Activated CD4-positive, alpha-beta T cell treated with anti-CD3 and anti-CD28 coated beads, Interleukin-10, Interleukin-2, amounts not matched to agents 100 ng/mL and 50 ng/mL, durations not matched to agents 16 hours and 8 hours (primary cell): ENCODE data around the gene ST8SIA1.

Source experiments
- DNase-seq: peaks from one replicate; pipeline ENCODE4 v3.0.0-alpha.2; 2020

The ST8SIA1 gene

DNA sequence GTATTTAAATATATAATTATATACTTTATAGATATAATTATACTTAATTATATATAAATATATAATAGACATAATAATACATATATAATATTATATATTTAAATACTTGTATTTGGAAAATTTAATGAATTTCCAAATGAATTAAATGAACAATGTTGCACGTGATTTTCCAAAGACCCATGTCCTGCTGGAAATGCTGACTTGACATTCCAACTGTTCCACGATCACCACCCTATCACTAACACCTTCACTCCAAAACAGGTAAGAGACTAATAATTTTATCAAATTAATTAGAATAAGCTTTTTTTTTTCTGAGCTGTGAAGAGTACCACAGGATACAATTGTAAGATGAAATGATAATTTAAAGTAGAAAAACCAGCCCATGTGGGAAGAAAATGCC is 103.4 kb downstream of the ST8SIA1 start:
- DNase-seq: no peak

DNA sequence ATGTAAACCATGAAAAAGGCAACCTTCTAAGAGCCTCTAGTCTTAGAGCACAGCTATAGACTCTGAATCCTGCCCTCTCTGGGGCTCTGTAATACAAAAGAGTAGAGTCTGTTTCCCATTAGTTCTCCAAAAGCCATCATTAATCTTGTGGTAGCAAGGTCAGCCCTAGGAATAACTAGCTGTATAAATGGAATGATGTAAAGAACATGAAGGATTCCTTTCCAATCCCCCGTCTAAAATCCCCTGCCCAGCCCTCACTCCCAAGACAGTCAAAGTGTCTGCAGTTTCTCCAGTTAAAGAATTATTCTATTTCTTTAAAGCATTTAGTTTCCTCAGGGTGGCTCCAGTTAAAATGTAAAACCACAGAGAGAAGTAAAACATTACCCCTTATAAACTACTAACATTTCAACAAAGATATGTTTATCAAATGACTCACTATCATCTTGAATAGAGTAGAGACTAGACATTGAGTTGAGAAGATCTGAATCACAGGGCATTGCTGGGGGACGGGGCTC is 104.2 kb downstream of the ST8SIA1 start:
- no peak for DNase-seq

DNA sequence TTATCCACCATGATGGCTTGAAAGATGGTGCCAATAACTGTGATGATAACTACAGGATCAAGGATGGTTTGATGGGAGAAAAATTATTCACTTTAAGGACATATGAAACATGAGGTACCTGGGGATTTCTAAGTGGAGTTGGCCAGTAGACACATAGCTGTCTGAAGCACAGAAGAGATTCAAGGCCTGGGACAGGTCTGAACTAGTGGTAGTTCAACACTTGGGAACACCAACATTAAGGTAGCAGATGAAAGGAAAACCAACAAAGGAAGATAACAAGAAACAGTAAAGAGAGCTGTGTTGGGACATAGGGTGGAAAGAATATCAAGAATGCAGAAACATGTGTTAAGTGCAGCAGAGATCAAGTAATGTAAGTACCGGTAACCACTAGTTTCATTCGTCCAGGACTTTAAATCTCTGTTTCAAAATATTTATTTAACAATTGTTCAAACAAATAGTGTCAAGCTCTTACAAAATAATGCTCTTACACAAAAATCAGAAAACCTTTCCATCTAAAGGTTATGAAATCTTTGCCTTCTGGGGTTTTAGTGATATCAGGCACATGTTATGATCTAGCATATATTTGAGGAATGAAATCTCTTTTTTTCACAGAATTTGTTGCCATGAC is 104.7 kb downstream of the ST8SIA1 start:
- no peak for DNase-seq

DNA sequence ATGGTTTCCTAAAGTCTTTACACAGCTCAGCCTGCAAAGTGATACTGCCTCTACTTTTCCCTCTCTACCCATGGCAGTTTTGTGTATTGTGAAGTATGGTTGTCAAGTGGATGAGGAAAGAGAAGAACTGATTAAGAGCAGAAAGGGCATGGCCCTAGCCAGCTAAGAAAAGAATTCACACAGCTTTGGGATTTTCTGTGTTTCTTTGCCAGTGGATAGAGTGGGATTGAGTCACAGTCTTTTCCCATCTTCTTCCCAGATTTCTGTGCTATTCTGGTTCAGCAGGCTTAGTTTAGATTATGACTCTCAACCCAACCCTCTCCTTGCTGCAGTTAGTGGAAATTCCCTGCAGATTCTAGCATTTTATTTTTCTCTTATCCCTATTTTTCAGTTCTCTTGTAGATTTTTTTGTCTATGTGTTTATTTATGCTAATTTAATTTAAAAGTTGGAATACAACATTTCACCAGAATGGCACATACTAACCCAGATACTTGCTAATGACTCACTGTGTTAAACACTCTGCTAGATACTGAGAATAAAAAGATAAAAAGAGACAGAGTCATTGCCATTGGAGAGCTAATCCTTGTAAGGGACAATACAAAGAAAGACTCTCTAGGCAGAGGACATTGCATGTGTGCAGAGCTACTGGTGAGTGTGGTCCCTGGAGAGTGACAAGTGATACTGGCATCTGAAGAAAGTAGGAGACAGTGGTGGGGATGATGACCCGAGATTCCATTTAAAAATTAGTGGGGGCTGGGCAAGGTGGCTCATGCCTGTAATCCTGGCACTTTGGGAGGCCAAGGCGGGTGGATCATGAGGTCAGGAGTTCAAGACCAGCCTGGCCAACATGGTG is 106.3 kb downstream of the ST8SIA1 start:
- no peak for DNase-seq

DNA sequence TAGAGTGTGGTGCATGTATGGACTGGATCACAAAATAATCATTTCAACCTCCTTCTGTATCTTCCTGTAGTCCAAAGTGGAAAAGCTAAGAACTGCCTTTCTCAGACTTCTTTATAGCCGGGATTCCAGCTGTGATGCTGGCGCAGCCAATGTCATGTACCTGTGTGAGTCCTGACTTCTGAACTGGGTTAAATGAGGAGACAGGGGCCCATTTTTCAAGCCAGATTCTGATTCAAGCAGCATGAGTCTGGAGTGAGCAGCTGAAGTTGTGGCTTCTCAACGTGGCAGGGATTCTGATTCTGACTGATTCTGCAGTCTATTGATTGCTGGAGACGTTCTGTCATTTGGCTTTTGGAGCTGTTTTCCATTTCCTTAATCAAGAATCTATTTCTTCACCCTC is 111.2 kb downstream of the ST8SIA1 start:
- DNase-seq: no peak

DNA sequence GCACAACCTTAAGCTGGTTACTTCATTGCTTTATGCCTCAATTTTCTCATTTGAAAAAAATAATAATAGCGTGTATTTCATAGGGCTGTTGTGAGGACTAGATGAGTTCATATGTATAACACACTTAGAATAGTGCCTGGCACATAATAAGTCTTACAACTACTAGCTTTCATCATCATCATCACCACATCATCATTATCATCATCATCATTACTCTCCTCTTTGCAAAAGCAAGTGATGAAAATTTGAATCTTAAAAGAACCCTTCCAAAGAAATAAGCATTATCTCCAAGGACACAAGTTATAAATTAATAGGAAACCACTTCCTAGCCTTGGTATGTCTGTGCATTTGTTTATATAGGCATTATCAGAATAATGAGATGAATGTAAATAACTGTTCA is 117.0 kb downstream of the ST8SIA1 start:
- DNase-seq: no peak

DNA sequence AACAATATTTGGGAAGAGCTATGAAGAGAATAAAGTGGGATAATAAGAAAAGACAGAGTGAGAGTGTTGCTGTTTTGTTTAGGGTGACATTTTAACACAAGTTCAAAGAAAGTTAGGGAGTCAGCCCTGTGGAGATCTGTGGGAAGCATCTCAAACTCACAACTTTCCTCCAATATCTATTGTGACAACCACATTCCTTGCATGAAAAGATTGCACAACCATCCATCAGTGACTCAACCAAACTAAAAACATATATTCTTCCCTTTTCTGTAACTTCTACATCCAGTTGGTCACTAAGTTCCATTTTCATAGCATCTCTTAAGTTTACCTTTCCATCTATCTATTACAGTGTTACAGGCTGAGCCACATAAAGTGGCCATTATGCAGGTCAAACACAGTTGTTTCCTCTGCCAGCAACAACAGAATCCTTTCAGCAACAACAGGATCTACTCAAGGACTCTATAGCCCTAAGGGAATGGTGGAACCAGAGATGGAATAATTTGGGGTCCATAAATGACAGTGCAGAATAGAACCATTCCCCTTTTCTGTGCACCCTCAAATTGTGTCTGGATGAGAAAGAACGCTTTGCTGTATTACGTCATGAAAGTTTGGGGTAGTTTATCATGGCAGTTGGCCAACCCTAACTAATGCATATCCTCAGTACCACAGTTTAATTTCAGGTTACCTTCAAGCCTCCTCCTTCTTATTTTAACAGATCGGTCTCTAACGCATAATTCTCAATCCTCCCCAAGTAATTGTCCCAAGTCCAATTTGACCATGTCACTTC is 118.8 kb downstream of the ST8SIA1 start:
- no peak for DNase-seq

DNA sequence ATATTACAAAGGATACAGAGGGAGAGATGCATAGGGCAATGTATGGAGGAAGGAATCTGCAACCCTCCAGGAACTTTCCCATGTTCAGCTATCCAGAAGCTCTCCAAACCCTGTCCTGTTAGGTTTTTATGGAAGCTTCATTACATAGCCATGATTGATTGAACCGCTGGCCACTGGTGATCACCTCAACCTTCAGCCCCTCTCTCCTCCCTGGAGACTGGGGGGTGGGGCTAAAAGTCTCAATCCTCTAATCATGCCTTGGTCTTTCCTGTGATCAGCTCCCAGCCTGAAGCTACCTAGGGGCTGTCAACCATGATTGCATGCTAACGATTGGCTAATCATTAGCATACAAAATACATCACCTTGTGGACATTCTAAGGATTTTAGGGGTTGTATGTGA is 123.4 kb downstream of the ST8SIA1 start:
- DNase-seq: no peak

DNA sequence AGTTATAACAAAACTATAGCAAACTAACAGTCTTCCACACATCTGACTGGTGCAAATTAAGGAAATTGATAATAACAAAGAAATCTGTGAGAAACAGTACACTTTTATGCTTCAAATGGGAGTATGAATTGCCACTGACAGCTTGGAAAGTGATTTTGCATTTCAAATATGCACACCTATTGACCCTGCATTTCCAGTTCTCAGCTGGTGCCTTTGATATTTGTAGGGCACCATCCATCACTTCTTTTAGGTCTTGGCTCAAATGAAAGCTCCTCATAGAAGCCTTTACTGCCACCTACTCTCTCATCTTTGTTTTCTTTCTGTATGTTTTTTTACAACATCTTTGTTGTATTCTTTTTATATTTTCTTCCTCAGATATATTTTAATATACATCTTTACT is 125.1 kb downstream of the ST8SIA1 start:
- no peak for DNase-seq

DNA sequence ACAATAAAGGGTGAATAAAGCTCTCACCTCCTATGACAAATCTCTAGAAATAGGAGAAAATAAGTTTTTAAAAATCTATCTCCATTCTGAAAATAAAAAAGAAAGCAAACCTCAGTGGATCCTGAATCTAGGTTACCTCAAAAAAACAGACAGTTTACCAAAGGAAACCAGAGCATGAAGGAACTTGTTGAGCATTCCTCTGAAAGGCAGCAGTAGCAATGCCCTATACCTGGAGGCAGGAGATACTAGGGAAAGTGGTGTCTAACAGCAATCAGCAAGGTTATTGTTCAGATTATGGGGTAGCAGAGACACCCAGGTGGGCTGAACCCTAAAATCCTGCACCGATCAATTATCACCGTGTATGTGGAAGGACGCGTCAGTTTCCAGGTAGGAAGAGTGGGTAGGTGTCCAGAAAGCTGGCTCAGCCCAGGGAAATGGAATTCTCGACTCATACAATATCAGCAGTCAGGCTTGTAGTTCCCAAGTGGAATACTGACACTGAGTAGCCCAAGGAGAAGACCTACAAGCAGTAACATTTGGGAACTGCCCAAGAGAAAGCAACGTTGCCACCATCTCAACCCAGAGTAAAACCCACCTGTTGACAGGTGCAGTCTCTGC is 128.3 kb downstream of the ST8SIA1 start:
- DNase-seq: no peak

DNA sequence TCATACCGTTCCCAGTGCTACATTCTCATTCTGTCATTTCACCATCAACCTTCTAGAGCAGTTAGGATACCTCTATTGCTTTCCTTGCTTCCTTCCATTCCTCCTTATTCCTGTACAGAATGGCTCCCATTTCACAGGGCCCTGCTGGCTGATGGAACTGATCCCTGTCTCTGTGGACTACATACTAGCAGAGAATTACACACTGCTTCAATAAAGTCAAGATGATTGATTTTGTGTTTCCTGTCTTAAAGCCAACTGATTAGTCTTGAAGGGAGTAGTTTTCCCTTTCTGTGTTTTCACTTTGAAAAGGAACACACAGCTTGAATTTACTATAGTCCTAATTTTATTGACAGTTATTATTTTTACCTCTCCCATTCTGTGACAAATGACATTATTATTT is 130.1 kb downstream of the ST8SIA1 start:
- DNase-seq: no peak

DNA sequence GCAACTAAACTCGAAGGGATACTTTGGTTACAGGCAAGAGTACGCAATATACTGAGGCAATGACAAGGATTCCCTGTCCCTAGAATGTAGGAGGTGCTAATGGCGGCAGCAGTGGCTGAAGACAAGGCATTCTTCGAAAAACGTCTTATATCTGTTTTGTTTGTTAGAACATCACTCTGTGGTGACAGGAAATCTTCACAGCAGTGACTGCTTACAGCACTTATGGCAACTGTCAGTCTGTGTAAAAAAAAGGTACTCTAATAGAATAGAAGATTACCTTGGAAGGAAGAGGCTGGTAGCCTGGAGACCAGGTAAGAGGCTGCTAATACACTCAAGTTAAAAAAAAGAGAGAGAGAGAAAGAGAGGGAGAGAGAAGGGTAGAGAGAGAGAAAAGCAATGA is 131.7 kb downstream of the ST8SIA1 start:
- no peak for DNase-seq

DNA sequence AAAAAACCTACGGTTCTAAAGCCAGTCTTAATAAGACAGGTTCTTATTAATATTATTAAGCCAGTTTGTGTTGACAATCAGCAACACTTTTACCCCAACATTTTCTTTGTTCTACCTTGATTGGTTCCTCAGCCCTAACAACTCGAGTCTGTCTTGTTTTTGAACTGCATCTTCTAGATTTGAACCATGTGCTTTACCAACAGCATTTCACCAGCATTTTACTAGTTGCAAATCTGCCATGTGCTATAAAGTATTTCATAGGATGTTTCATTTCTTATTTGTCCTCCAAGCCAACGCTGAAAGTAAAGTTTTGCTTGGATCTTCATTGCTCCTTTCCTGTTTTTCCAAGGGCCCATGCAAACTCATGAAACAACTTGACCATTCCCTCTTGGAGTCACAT is 133.4 kb downstream of the ST8SIA1 start:
- no peak for DNase-seq

DNA sequence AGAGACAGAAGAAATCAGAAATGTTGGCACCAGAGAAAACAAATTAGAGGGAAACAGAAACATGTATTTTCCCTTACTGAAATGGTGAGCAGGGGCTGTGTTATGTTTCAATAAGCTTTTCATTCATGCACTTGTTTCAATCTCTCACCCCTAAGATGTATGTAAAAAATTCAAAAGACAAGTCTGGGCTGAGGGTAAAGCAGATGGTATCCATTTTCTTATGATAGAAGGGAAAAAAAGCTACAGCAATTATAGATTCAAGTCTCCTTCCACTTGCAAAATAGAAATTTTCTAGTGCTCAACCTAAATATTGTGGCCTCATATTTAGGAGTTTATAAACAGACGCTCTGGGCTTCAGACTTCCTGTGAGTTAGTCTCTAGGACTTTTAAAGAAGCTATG is 138.3 kb downstream of the ST8SIA1 start:
- no peak for DNase-seq

DNA sequence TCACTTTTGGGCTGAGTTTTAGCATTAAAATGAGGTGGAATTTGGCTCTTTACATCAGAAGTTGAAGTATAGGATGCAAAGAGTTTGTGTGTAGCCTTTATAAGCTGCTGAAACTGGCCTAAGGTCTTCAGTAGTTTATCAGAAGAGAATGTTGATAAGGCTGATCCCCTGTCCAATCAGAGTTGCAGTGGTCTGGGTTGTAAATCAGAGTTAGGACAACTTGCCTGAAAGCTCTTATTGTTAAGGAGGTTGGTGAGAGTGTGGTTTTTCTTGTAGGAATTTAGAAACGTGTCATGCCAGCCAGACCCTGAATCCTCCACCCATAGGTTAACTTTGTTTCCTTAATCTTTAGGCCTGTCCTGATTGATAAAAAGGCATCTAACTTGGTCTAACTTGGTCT is 143.5 kb downstream of the ST8SIA1 start:
- DNase-seq: no peak

DNA sequence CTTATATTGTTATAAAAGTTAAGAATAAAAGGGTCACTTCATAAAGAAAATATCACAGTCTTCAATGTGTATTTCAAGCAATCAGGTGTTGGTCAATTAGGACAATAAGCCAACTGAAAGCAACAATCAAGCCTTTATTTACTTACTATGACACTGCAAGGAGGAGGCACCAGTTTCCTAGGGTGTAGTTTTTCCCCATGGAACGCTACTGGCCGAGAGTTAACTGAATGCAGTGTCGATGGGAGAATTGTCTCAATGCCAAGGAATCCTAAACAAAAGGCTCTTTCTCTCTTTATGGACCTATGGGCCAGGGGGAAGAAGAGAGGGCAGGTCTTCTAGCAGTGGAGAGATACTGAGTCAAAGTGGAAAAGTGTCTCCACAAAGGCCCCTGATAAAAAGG is 146.1 kb downstream of the ST8SIA1 start:
- no peak for DNase-seq

DNA sequence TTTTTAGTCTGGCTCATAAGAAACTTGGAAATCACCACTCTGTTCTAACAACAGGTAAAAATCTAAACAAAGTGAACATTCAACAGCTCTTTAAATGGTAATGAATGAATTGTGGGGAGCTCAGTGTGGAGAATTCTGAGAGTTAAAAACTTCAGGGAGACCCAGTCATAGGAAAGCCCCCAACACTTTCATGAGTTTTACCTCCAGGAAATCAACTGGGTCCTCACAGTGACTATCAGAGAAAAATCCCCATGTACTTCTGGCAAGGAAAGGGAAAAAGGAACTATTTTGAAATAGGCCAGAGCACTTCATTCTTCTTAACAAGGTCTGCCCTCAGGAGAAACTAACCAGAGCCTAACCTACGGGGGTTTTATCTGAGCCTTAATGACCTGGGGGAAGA is 153.8 kb downstream of the ST8SIA1 start:
- DNase-seq: no peak

DNA sequence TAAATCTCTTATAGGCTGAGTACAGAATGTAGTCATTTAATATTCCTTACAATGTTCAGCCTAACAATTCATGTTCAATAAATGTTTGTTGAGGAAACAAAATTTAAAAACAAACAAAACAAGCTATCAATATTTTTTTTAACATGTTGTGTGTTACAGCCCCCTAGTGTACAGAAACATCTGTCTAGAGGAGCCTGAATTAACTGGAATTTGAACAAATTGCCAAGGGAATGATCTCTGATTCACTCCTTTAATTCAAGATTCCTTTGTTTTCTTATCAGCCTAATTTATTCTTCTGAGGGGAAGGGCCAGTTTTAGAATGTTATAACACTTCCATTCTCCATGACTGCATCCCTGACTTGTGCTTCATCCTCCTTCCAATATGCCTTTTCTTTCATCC is 161.3 kb downstream of the ST8SIA1 start:
- DNase-seq: no peak

DNA sequence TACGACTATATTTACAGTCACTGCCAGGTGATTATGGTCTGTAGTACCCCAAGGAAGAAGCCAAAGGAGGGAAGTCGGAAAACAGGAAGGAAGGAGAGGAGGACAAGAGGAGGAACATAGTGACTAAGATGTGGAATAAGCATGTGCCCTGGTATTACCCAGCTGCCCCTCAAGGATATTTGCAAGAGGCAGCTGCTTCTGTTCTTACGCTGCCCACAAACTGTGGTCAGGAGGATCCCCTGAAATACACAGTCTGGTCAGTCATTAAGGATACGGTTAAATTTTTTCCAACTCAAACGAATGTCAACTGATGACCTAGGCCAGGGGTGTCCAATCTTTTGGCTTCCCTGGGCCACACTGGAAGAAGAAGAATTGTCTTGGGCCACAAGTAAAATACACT is 162.0 kb downstream of the ST8SIA1 start:
- no peak for DNase-seq

DNA sequence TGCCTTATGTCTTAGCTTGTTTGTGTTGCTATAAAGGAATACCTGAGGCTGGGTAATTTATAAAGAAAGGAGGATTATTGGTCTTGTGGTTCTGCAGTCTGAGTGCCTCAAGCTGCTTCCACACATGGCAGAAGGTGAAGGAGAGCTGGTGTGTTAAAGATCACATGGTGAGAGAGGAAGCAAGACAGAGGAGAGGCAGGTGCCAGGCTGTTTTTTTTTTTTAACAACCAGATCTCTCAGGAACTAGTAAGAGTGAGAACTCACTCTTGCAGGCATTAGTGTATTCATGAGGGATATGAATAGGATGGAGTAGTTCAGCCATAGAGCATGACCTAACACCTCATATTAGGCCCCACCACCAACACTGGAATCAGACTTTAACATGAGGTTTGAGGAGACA is 165.1 kb downstream of the ST8SIA1 start:
- DNase-seq: no peak

DNA sequence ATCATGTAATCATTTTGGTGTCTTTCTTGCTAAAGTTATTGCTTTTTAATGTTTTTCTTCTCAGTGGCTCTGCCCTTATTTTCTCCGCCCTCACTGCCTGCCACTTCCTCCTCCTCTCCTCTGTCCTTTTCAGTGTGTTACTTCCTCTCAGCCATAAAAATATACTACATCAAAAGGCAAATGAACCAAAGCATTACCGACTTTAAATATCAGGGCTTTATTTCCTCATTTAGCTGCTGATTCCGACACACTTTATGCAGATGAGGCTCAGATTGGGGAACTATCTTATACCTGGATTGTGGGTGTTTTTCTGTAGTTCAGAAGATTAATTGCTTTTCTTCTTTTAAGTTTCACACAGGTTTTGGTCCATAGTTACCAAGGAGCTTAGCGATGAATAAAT is 170.4 kb downstream of the ST8SIA1 start:
- no peak for DNase-seq

DNA sequence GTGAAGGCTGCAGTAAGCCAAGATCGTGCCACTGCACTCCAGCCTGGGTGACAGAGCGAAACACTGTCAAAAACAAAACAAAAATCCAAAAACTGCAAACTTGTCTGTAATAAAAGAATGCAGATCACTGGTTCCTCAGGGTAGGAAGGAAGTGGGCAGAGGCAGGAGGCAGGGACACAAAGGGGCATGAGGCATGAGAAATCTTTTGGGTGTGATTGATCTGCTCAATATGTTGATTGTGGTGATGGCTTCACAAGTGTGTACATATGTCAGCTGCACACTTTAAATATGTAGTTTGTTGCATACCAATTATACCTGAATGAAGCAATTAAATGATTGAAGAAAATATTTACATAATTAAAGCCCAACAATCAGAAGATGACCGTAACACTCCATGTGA is 170.9 kb downstream of the ST8SIA1 start:
- DNase-seq: no peak

DNA sequence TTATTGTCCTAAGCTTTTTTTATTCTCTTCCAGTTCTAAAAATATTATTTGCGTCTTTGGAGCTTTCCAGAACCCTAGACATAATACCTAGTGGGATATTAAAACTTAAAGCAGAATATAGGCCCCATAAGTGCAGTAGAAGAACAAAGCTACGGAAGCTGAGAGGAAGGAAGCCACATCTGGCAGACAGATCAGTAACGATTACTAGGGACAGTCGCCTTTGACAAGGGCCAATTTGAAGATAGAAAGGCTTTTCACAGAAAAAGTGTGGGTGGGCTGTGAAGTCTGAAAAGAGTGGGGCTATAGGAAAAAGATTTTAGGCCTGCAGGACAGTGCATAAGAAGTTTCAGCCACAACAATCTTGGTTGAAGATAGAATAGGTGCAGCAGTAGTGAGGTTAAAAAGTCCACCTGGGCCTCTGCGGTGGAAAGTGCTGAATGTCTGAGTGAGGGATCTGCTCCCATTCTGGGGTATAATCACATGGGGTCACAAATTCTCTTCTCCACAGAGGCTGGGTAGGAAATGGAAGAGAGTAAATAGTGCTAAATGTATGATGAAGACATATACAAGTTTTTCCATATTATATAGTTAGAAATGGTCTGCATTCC is 174.0 kb downstream of the ST8SIA1 start:
- DNase-seq: no peak
